Transverse colon (tissue), 4 donors: Measurements from ENCODE around the gene SLIT1. TPM values are rescaled to one million over a fixed set of nuclear protein-coding genes. Genes with fewer than 3 reads are reported as not detected.

Experiments
- DNase-seq: peaks from one replicate; pipeline ENCODE4 v3.0.0-alpha.2; 2019
- H3K27ac ChIP-seq, 4 donors: fragments of 200-600 bp; sonication (generic); 2 replicates each; pipeline ENCODE4 v1.5.1; 2016 to 2018; ENCODE audit warnings: inconsistent platforms in 4 of 4
- H3K27me3 ChIP-seq: fragments of 200-600 bp; sonication (generic); 2 replicates; pipeline ENCODE4 v1.5.1; 2017; ENCODE audit warnings: inconsistent platforms
- H3K36me3 ChIP-seq, 4 donors: fragments of 200-600 bp; sonication (generic); 2 replicates each; pipeline ENCODE4 v1.5.1; 2017 to 2019; ENCODE audit warnings: inconsistent platforms in 4 of 4
- H3K4me1 ChIP-seq, 4 donors: fragments of 200-600 bp; sonication (generic); 2 replicates each; pipeline ENCODE4 v1.5.1; 2017 to 2020; ENCODE audit warnings: inconsistent platforms in 4 of 4
- H3K4me3 ChIP-seq, 4 donors: fragments of 200-600 bp; sonication (generic); 1 replicate in 1 of 4; 2 replicates in 3 of 4; pipeline versions ENCODE4 v1.5.1 to v1.6.1; 2017 to 2019; ENCODE audit warnings: inconsistent platforms in 4 of 4
- H3K9me3 ChIP-seq, 2 donors: fragments of 200-600 bp; sonication (generic); 2 replicates each; pipeline ENCODE4 v1.5.1; 2017 to 2019; ENCODE audit warnings: inconsistent platforms in 2 of 2
- CTCF ChIP-seq, 5 experiments: fragments of 200-600 bp in 3 of 5; fragments of 450-650 bp in 2 of 5; sonication (generic) in 3 of 5; IDR thresholded peaks; 1 replicate in 2 of 5; 2 replicates in 3 of 5; pipeline ENCODE4 v1.5.1; 2016 to 2017; ENCODE audit warnings: antibody characterized with exemption in 5 of 5, inconsistent platforms in 3 of 5, mild to moderate bottlenecking in 2 of 5, moderate library complexity in 1 of 5
- EP300 ChIP-seq: sonication (generic); formaldehyde crosslinking; IDR thresholded peaks from one replicate; pipeline ENCODE4 v1.6.1; 2017; ENCODE audit warnings: antibody characterized with exemption, low read depth
- POLR2A ChIP-seq: fragments of 450-650 bp; IDR thresholded peaks from one replicate; pipeline ENCODE4 v1.6.1; 2016; ENCODE audit warnings: antibody characterized with exemption, mild to moderate bottlenecking, moderate library complexity
- POLR2AphosphoS5 ChIP-seq, 3 donors: sonication (generic); formaldehyde crosslinking; IDR thresholded peaks; one replicate each; pipeline ENCODE4 v1.6.1; 2016; ENCODE audit warnings: antibody characterized with exemption in 3 of 3
- WGBS, 2 donors: methylation state at CpG; one replicate each; pipeline ENCODE4 v1.1.5; 2018; ENCODE audit warnings: low coverage in 1 of 2; 5-methylcytosine and 5-hydroxymethylcytosine counted together
- in situ Hi-C, 4 donors: fragments of 200-750 bp; cut with MboI; loops; one replicate each; pipeline versions ENCODE4 v1.15.0 to v1.15.1; 2017; ENCODE audit warnings: low sequenced_read_pairs in 3 of 4, low pct_ligation_motif_present in 1 of 4, low pct_unique_long_range_greater_than_20kb in 1 of 4
- intact Hi-C: fragments of 100-400 bp; cut with DNase I; formaldehyde crosslinking; loops from one replicate; pipeline ENCODE4 v1.15.1; 2023; ENCODE audit warnings: low total_unique reads
- total RNA-seq, 4 donors: library from RNA; depleted of rRNA; stranded (reverse); fragments of >200 nt; gene quantifications; one replicate each; pipeline ENCODE4 v1.1.0, GENCODE V29; 2016

SLIT1 gene
- total RNA-seq, 4 donors from 2014 or later: 0.27 to 1.9 (median 0.32) TPM; not detected in 1

- no peak overlapping the region for H3K27ac ChIP-seq
- H3K36me3 ChIP-seq: no peaks in the 10 kb centered on the region
- H3K4me3 ChIP-seq: no peak overlapping the region
- TF ChIP-seq POLR2AphosphoS5 (IDR thresholded peaks at IDR 0.05) (no peak), CTCF (IDR thresholded peaks at IDR 0.05) (no peak), POLR2A (no peak), EP300 (no peak)
- H3K9me3 ChIP-seq: no peaks in the 10 kb centered on the region
- peaks cover 5 to 23% (median 15%) of the 10 kb centered on the region in 4 donors for H3K4me1 ChIP-seq
- intact Hi-C loops (no loop called here), in situ Hi-C loops (no loop called here)
- H3K27me3 ChIP-seq: no peaks in the 10 kb centered on the region
- DNase-seq: no peak
- WGBS, 2 donors: 46 to 64% methylated on average over 2 of the region's 2 CpGs
Observed at GRCh38 chr10:96975136-96975535, 210.6 kb downstream of the SLIT1 start.

GRCh38 chr10:96973809-96974747 is 211.7 kb downstream of the SLIT1 start:
- in situ Hi-C loops: no loop called here
- Histone ChIP-seq H3K4me1 (peaks cover 5 to 23% (median 15%) of the 10 kb centered on the region in 4 donors), H3K36me3 (no peaks in the 10 kb centered on the region), H3K9me3 (no peaks in the 10 kb centered on the region), H3K27ac (no peak overlapping the region), H3K27me3 (no peaks in the 10 kb centered on the region), H3K4me3 (no peak overlapping the region)
- intact Hi-C loops: no loop called here
- no peak for DNase-seq
- no peak for TF ChIP-seq POLR2A
- no peak for TF ChIP-seq EP300
- no peak for TF ChIP-seq POLR2AphosphoS5 (IDR thresholded peaks at IDR 0.05)
- TF ChIP-seq CTCF (IDR thresholded peaks at IDR 0.05): no peak
- WGBS, 2 donors: 56 to 67% methylated on average over 4 to 5 of the region's 5 CpGs

GRCh38 chr10:96972264-96972663 is 213.5 kb downstream of the SLIT1 start:
- in situ Hi-C loops (no loop called here), intact Hi-C loops (no loop called here)
- Histone ChIP-seq H3K9me3 (no peaks in the 10 kb centered on the region), H3K27ac (no peak overlapping the region), H3K4me3 (no peak overlapping the region), H3K36me3 (no peaks in the 10 kb centered on the region), H3K4me1 (peaks cover 5 to 23% (median 15%) of the 10 kb centered on the region in 4 donors), H3K27me3 (no peaks in the 10 kb centered on the region)
- 85 to 87% methylated on average over 1 of the region's 1 CpG for WGBS, 2 donors
- no peak for DNase-seq
- TF ChIP-seq POLR2AphosphoS5 (IDR thresholded peaks at IDR 0.05): no peak

- no peak overlapping the region for H3K27ac ChIP-seq
- intact Hi-C loops (no loop called here), in situ Hi-C loops (no loop called here)
- WGBS, 2 donors: 69 to 83% methylated on average over 2 of the region's 2 CpGs
- H3K4me3 ChIP-seq: no peak overlapping the region
- no peaks in the 10 kb centered on the region for H3K27me3 ChIP-seq
- peaks cover 5 to 23% (median 15%) of the 10 kb centered on the region in 4 donors for H3K4me1 ChIP-seq
- no peaks in the 10 kb centered on the region for H3K36me3 ChIP-seq
- DNase-seq: no peak
- no peak for TF ChIP-seq POLR2A
- TF ChIP-seq EP300: no peak
- no peak for TF ChIP-seq CTCF (IDR thresholded peaks at IDR 0.05)
- no peak for TF ChIP-seq POLR2AphosphoS5 (IDR thresholded peaks at IDR 0.05)
- no peaks in the 10 kb centered on the region for H3K9me3 ChIP-seq
Observed at GRCh38 chr10:96971324-96971723, 214.4 kb downstream of the SLIT1 start.
